Epithelial cell of alveolus of lung (primary cell): ENCODE data around the gene TRHDE. TPM values are rescaled to one million over a fixed set of nuclear protein-coding genes. Genes with fewer than 3 reads are reported as not detected.

ENCODE experiments used
- total RNA-seq: library from RNA; depleted of rRNA; stranded (reverse); fragments of >200 nt; gene quantifications from 2 replicates; pipeline ENCODE4 v1.2.1, GENCODE V29; 2015

The TRHDE gene, protein sequence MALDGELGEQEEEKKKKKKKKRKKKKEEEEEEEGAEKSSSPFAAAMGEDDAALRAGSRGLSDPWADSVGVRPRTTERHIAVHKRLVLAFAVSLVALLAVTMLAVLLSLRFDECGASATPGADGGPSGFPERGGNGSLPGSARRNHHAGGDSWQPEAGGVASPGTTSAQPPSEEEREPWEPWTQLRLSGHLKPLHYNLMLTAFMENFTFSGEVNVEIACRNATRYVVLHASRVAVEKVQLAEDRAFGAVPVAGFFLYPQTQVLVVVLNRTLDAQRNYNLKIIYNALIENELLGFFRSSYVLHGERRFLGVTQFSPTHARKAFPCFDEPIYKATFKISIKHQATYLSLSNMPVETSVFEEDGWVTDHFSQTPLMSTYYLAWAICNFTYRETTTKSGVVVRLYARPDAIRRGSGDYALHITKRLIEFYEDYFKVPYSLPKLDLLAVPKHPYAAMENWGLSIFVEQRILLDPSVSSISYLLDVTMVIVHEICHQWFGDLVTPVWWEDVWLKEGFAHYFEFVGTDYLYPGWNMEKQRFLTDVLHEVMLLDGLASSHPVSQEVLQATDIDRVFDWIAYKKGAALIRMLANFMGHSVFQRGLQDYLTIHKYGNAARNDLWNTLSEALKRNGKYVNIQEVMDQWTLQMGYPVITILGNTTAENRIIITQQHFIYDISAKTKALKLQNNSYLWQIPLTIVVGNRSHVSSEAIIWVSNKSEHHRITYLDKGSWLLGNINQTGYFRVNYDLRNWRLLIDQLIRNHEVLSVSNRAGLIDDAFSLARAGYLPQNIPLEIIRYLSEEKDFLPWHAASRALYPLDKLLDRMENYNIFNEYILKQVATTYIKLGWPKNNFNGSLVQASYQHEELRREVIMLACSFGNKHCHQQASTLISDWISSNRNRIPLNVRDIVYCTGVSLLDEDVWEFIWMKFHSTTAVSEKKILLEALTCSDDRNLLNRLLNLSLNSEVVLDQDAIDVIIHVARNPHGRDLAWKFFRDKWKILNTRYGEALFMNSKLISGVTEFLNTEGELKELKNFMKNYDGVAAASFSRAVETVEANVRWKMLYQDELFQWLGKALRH
- 16.8 and 20.8 TPM in 2 replicates for total RNA-seq

DNA sequence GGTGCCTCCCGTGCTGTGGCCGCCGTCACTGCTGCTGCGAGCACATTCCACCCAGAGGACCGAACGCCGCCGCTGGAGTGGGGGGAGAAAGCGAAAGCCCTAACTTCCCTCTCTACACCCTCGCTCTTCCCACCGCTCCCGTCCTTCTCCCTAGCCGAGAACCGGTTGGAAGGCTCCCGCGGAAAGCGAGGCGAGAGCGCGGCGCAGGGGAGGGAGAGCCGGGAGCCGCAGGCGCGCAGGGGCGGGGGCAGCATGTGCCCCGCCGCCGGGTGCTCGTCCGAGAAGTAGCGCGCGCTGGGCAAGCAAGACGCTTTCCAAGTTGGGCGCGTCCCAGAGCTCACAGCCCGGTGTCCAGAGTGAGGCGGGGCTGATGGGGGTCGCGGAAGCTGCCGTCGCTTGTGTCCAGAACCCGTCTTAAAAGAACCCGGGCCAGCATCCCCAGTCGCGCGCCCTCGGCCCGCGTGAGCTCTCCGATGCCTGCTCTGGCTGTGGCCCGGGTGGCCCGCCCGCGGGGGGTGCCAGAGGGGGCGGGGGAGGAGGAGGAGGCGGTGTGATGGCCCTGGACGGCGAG is at the start of gene TRHDE:
TRHDE (plus strand) TSS at position 280 of the 571 bp plus-strand sequence; CDS start at position 554, 274 bp downstream.

